Panc1 (cell line): ENCODE results near the gene CDK19. TPM values are rescaled to one million over a fixed set of nuclear protein-coding genes. Genes with fewer than 3 reads are reported as not detected.

Experiments
- ATAC-seq: fragments of 200-7000 bp; cut with Tn5 transposase; 2 replicates; pipeline ENCODE4 v1.9.1; 2020; ENCODE audit warnings: mild to moderate bottlenecking, moderate library complexity
- Bru-seq: library from RNA; stranded (reverse); fragments of 400-500 nt; gene quantifications from one replicate; lab custom pipeline; 2021; lab: Mats Ljungman, UMichigan
- BruChase-seq, 2 experiments: library from RNA; stranded (reverse); fragments of 400-500 nt; gene quantifications; one replicate each; lab custom pipeline; 2021; lab: Mats Ljungman, UMichigan
- BruUV-seq: library from RNA; stranded (reverse); fragments of 400-500 nt; replicated peaks from 2 replicates; lab custom pipeline; 2021; lab: Mats Ljungman, UMichigan
- CTCF ChIA-PET: fragments of 300-600 bp; sonication (Branson Sonifier 250); formaldehyde crosslinking; loops from one replicate; lab custom pipeline; 2022; ENCODE audit warnings: antibody characterized with exemption; lab: Charles Lee
- POLR2A ChIA-PET: fragments of 300-600 bp; sonication (Branson Sonifier 250); formaldehyde crosslinking; loops from one replicate; lab custom pipeline; 2022; ENCODE audit warnings: antibody characterized with exemption; lab: Charles Lee
- DNase-seq: peaks from one replicate; pipeline ENCODE4 v3.0.0-alpha.2; 2010; ENCODE audit warnings: low read depth, low spot score
- H3K27ac ChIP-seq: 2 replicates; pipeline ENCODE4 v1.5.1; 2011; ENCODE audit warnings: mild to moderate bottlenecking, low read length, inconsistent platforms
- H3K27me3 ChIP-seq: fragments of 200-500 bp; sonication (Bioruptor generic); 2 replicates; pipeline ENCODE4 v1.6.0; 2014; ENCODE audit warnings: low read length, inconsistent platforms; ENCODE audit not compliant: control insufficient read depth, insufficient read depth
- H3K36me3 ChIP-seq: fragments of 200-500 bp; sonication (Bioruptor generic); 2 replicates; pipeline ENCODE4 v1.5.1; 2014; ENCODE audit warnings: inconsistent platforms, mild to moderate bottlenecking, low read length, moderate library complexity; ENCODE audit not compliant: control insufficient read depth, insufficient read depth
- H3K4me1 ChIP-seq: 2 replicates; pipeline ENCODE4 v1.5.1; 2011; ENCODE audit warnings: inconsistent platforms, mild to moderate bottlenecking, low read length, moderate library complexity; ENCODE audit not compliant: control insufficient read depth, insufficient read depth
- H3K4me3 ChIP-seq, 2 experiments: 2 replicates each; pipeline ENCODE4 v1.5.1; 2011 to 2012; ENCODE audit warnings: low read depth in 2 of 2, low read length in 2 of 2, mild to moderate bottlenecking in 2 of 2, inconsistent platforms in 1 of 2, moderate library complexity in 1 of 2
- H3K9me3 ChIP-seq: fragments of 200-500 bp; sonication (Bioruptor generic); 2 replicates; pipeline ENCODE4 v1.5.1; 2014; ENCODE audit warnings: low read depth, mild to moderate bottlenecking, inconsistent platforms, low read length, moderate library complexity; ENCODE audit not compliant: control insufficient read depth, insufficient read depth
- POLR2AphosphoS5 ChIP-seq: IDR thresholded peaks from 2 replicates; pipeline ENCODE4 v1.6.1; 2012; ENCODE audit warnings: mild to moderate bottlenecking, low read depth, low read length, moderate library complexity
- REST ChIP-seq, 2 experiments: IDR thresholded peaks; 2 replicates each; pipeline ENCODE4 v1.6.1; 2011 to 2012; ENCODE audit warnings: low read depth in 2 of 2, control low read depth in 1 of 2, low read length in 1 of 2, mild to moderate bottlenecking in 1 of 2, moderate library complexity in 1 of 2; ENCODE audit not compliant: insufficient read depth in 1 of 2
- SIN3A ChIP-seq: IDR thresholded peaks from 2 replicates; pipeline ENCODE4 v1.6.1; 2012; ENCODE audit warnings: low read depth, mild to moderate bottlenecking, low read length, moderate library complexity, borderline replicate concordance; ENCODE audit not compliant: insufficient read depth
- TCF7L2 ChIP-seq: IDR thresholded peaks from 2 replicates; pipeline ENCODE4 v1.6.1; 2011; ENCODE audit warnings: mild to moderate bottlenecking, low read depth, low read length, inconsistent platforms
- in situ Hi-C: cut with HindIII; loops from 2 replicates; pipeline ENCODE4 v1.10.0; 2016; ENCODE audit warnings: low sequenced_read_pairs, low pct_unique_long_range_greater_than_20kb
- intact Hi-C: fragments of 100-400 bp; cut with micrococcal nuclease; formaldehyde crosslinking; loops from one replicate; pipeline ENCODE4 v1.10.0; 2022; ENCODE audit not compliant: unreplicated experiment
- long read RNA-seq: library from polyadenylated mRNA; unstranded; transcript quantifications from one replicate; pipeline ENCODE4 v2.0.0, GENCODE V29; 2021; ENCODE audit not compliant: unreplicated experiment
- polyA plus RNA-seq: library from polyadenylated mRNA; unstranded; fragments of >200 nt; gene quantifications from one replicate; pipeline ENCODE4 v1.2.1, GENCODE V29; 2012; ENCODE audit warnings: missing spikeins; ENCODE audit not compliant: insufficient read length
- total RNA-seq: library from RNA; stranded (reverse); gene quantifications from one replicate; pipeline ENCODE4 v1.2.1, GENCODE V29; 2021; ENCODE audit not compliant: unreplicated experiment
- TF ChIP-seq, protein P1 (sequence below): fragments of 450-650 bp; IDR thresholded peaks from 2 replicates; pipeline ENCODE4 v1.5.1; 2017; ENCODE audit warnings: mild to moderate bottlenecking

CDK19 gene
- 48.4 TPM for total RNA-seq
- 22.3 TPM for polyA plus RNA-seq
- percentile 89 among the genes with signal in this experiment for Bru-seq, nascent RNA
- BruChase-seq, experiment 1, labeled RNA remaining after a 2-hour chase, result percentile 82 among the genes with signal in this experiment
- percentile 85 among the genes with signal in this experiment for BruChase-seq, experiment 2, labeled RNA remaining after a 6-hour chase
- long read RNA-seq, full-length matches to known transcripts, result 3 of 41 reads
- long read RNA-seq, partial matches to known transcripts, result 7 of 41 reads
- long read RNA-seq, other reads (novel, unspliced or antisense), result 31 of 41 reads

DNA sequence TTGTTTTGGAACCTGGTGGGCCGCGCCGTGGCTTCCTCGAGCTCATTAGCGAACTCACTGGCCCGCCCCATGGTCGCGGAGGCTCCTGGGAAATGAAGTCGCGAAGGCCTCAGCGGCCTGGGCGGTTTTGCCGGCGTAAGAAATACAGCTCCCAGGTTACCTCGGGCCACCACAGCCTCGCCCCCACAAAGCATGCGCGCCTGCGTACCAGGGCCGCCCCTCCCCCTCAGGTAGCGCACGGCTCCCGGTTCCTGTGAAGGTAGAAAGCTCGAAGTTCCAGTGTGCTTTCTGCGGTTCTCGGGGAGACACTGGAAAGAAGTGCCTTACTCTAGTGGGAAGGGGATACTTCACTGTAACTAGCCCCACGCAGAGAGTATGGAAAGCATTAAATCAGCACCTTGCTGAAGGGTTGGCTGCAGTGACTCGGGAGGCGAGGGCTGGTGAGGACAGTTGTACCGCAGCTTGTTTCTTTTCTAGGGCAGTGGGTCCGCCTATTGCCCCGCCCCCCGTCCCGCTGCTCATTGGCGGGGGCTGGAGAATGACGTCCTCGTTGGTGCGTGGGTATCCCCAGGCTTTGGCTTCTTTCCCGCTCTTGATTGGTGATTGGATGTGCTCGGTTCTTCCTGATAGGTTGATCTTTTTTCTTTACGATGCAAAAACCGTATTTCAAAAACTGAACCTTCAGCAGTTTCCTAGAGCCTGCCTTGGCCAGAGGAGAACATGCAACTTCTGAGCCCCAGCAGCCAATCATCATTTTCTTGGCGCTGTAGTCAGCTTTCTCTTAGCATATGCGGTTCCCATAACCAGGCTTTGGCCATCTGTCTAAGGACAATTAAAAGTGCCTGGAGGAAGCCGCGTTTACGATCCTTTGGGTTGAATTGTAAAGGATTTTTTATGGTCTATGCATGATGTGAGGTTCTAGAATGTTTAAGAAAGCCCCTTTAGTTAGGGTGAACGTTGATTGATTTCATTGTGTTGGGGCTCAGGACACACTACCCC, at the start of gene CDK19:
Gene CDK19 (minus strand): TSS at position 59 of the 999 bp plus-strand sequence. CDS start 333 bp downstream, outside the sequence.
- CTCF ChIA-PET, result interaction anchor here (0.6 to 1.2 kb wide), 4 partner anchors 59 to 287 kb away, joined by 3 to 9 read pairs (median 4); partner anchors contain the start of gene AMD1
- Histone ChIP-seq H3K27ac (peak within 1 kb of the TSS; percentile 98), H3K9me3 (no peaks in the 10 kb centered on the region), H3K4me1 (peaks cover 19% of the 10 kb centered on the region), H3K27me3 (no peaks in the 10 kb centered on the region), H3K36me3 (no peaks in the 10 kb centered on the region), H3K4me3 (peak within 1 kb of the TSS; percentile 79 to 91)
- in situ Hi-C loops (no loop called here), intact Hi-C loops (loop anchor here (2.0 to 5.0 kb wide), 2 partner anchors 61 to 137 kb away; no protein-coding TSS in a partner anchor)
- POLR2A ChIA-PET, result interaction anchor here (0.5 to 4.0 kb wide), 20 partner anchors 9 to 1742 kb away, joined by 3 to 98 read pairs (median 4); partner anchors contain the start of genes AMD1 and GTF3C6
- BruUV-seq, result no TSS peak
- TF ChIP-seq POLR2AphosphoS5 (peak; percentile 99), TCF7L2 (no peak; the same call in 1 of the 2 replicates), SIN3A (peak; percentile 36), REST (IDR thresholded peaks at IDR 0.05; ENCODE audit: insufficient read depth in 1 of 2, low read depth in 2 of 2, low read length in 1 of 2) (no peak)
- TF ChIP-seq, protein P1, sequence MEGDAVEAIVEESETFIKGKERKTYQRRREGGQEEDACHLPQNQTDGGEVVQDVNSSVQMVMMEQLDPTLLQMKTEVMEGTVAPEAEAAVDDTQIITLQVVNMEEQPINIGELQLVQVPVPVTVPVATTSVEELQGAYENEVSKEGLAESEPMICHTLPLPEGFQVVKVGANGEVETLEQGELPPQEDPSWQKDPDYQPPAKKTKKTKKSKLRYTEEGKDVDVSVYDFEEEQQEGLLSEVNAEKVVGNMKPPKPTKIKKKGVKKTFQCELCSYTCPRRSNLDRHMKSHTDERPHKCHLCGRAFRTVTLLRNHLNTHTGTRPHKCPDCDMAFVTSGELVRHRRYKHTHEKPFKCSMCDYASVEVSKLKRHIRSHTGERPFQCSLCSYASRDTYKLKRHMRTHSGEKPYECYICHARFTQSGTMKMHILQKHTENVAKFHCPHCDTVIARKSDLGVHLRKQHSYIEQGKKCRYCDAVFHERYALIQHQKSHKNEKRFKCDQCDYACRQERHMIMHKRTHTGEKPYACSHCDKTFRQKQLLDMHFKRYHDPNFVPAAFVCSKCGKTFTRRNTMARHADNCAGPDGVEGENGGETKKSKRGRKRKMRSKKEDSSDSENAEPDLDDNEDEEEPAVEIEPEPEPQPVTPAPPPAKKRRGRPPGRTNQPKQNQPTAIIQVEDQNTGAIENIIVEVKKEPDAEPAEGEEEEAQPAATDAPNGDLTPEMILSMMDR, result no peak
- ATAC-seq (peak; percentile 95), DNase-seq (peak; percentile 98)

DNA sequence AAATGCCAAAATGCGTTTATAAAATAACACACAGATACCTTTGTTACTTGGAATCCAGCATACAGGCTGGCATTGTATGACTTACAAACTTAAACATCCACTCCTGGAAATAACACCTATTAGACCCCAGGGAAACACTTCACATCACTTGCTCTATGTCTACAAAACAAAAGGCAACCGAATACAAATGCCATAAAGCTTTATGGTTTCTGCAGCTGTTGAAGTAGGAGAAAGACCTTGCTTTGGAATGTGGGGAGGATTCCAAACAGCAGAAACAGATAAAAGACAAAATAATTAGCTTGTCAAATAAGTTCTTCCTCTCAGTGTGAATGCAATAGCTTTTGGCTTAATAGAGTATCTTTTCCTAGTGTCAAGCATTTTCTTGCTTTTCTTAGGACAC, 49.6 kb upstream of the CDK19 start:
- BruUV-seq, result no TSS peak
- H3K4me3 ChIP-seq, result no peak overlapping the region
- ATAC-seq (no peak), DNase-seq (no peak)
- in situ Hi-C loops (no loop called here), intact Hi-C loops (no loop called here)
- ChIA-PET POLR2A (interaction anchor here (1.1 kb wide), 1 partner anchor 21 kb away, joined by 3 read pairs; no protein-coding TSS in a partner anchor), CTCF (interaction anchor here (0.6 kb wide), 2 partner anchors 10 to 21 kb away, joined by 3 to 5 read pairs; partner anchors contain the start of gene AMD1)
- H3K27ac ChIP-seq, result no peak overlapping the region
- H3K27me3 ChIP-seq, result no peaks in the 10 kb centered on the region
- H3K36me3 ChIP-seq, result no peaks in the 10 kb centered on the region
- no peaks in the 10 kb centered on the region for H3K9me3 ChIP-seq
- TF ChIP-seq SIN3A, result no peak
- TF ChIP-seq, protein P1, result no peak
- TF ChIP-seq POLR2AphosphoS5, result no peak
- no peak for TF ChIP-seq REST (IDR thresholded peaks at IDR 0.05; ENCODE audit: insufficient read depth in 1 of 2, low read depth in 2 of 2, low read length in 1 of 2)
- TF ChIP-seq TCF7L2, result no peak
- H3K4me1 ChIP-seq, result no peaks in the 10 kb centered on the region
